ENCODE results near the gene RAD18.

The RAD18 gene

GRCh38 chr3:8974458-8974857, 11.2 kb upstream of the RAD18 start:
- Histone ChIP-seq H3K4me3 (ENCODE audit: low read depth, low read length, poor library complexity, severe bottlenecking) (no peak overlapping the region), H3K27ac (ENCODE audit: low read depth, low read length, poor library complexity, severe bottlenecking) (no peak overlapping the region), H3K4me1 (ENCODE audit: insufficient read depth, low read length, severe bottlenecking) (no peaks in the 10 kb centered on the region), H3K4me2 (ENCODE audit: low read length) (no peak overlapping the region), H3K27me3 (ENCODE audit: insufficient read depth, low read length) (no peaks in the 10 kb centered on the region), H3F3A (ENCODE audit: insufficient read depth, low read length) (no peaks in the 10 kb centered on the region), H3K9ac (ENCODE audit: low read length) (no peak overlapping the region), H3K9me3 (ENCODE audit: low read length) (no peaks in the 10 kb centered on the region), H3K36me3 (ENCODE audit: insufficient read depth, low read length) (no peaks in the 10 kb centered on the region), H3K9me2 (ENCODE audit: low read depth, low read length) (no peaks in the 10 kb centered on the region), H3K79me2 (ENCODE audit: insufficient read depth, low read length) (no peaks in the 10 kb centered on the region), H4K20me1 (ENCODE audit: insufficient read depth, low read length) (no peaks in the 10 kb centered on the region), H2AFZ (ENCODE audit: low read length) (no peak overlapping the region)
- TF ChIP-seq EZH2 (IDR thresholded peaks at IDR 0.05; ENCODE audit: borderline replicate concordance, low read length) (no peak), CTCF (IDR thresholded peaks at IDR 0.05; ENCODE audit: low read length) (no peak)

- Histone ChIP-seq H2AFZ (ENCODE audit: low read length) (no peak overlapping the region), H3F3A (ENCODE audit: insufficient read depth, low read length) (no peaks in the 10 kb centered on the region), H3K9me2 (ENCODE audit: low read depth, low read length) (no peaks in the 10 kb centered on the region), H3K4me1 (ENCODE audit: insufficient read depth, low read length, severe bottlenecking) (no peaks in the 10 kb centered on the region), H3K79me2 (ENCODE audit: insufficient read depth, low read length) (no peaks in the 10 kb centered on the region), H3K4me2 (ENCODE audit: low read length) (no peak overlapping the region), H3K9me3 (ENCODE audit: low read length) (no peaks in the 10 kb centered on the region), H4K20me1 (ENCODE audit: insufficient read depth, low read length) (no peaks in the 10 kb centered on the region), H3K9ac (ENCODE audit: low read length) (no peak overlapping the region), H3K27ac (ENCODE audit: low read depth, low read length, poor library complexity, severe bottlenecking) (no peak overlapping the region), H3K4me3 (ENCODE audit: low read depth, low read length, poor library complexity, severe bottlenecking) (no peak overlapping the region), H3K36me3 (ENCODE audit: insufficient read depth, low read length) (no peaks in the 10 kb centered on the region), H3K27me3 (ENCODE audit: insufficient read depth, low read length) (no peaks in the 10 kb centered on the region)
- TF ChIP-seq CTCF (IDR thresholded peaks at IDR 0.05; ENCODE audit: low read length) (no peak), EZH2 (IDR thresholded peaks at IDR 0.05; ENCODE audit: borderline replicate concordance, low read length) (no peak)
These were observed 9.4 kb upstream of the RAD18 start for GRCh38 chr3:8972639-8973038.

- Histone ChIP-seq H3K36me3 (ENCODE audit: insufficient read depth, low read length) (no peaks in the 10 kb centered on the region), H3K4me3 (ENCODE audit: low read depth, low read length, poor library complexity, severe bottlenecking) (no peak overlapping the region), H3K4me1 (ENCODE audit: insufficient read depth, low read length, severe bottlenecking) (no peaks in the 10 kb centered on the region), H3K9me3 (ENCODE audit: low read length) (no peaks in the 10 kb centered on the region), H3F3A (ENCODE audit: insufficient read depth, low read length) (no peaks in the 10 kb centered on the region), H3K27me3 (ENCODE audit: insufficient read depth, low read length) (no peaks in the 10 kb centered on the region), H3K79me2 (ENCODE audit: insufficient read depth, low read length) (no peaks in the 10 kb centered on the region), H3K9ac (ENCODE audit: low read length) (no peak overlapping the region), H3K9me2 (ENCODE audit: low read depth, low read length) (no peaks in the 10 kb centered on the region), H3K4me2 (ENCODE audit: low read length) (no peak overlapping the region), H4K20me1 (ENCODE audit: insufficient read depth, low read length) (no peaks in the 10 kb centered on the region), H3K27ac (ENCODE audit: low read depth, low read length, poor library complexity, severe bottlenecking) (no peak overlapping the region), H2AFZ (ENCODE audit: low read length) (no peak overlapping the region)
- TF ChIP-seq EZH2 (IDR thresholded peaks at IDR 0.05; ENCODE audit: borderline replicate concordance, low read length) (no peak), CTCF (IDR thresholded peaks at IDR 0.05; ENCODE audit: low read length) (peak; percentile 90)
These were observed 7.8 kb upstream of the RAD18 start for GRCh38 chr3:8970971-8971589.

All from OCI-LY1 (cell line).